ENCODE measurements around the gene CLDN20.
"Not testable (repeated sequence)": the region's sequence is repeated elsewhere in the genome, so short reads cannot be mapped to it uniquely, and the experiment has no call there.

Gene CLDN20

GRCh38 chr6:155292711-155293110, 28.9 kb downstream of the CLDN20 start:
- H3K36me3 Mint-ChIP-seq (ENCODE audit: low read depth), result peaks cover 81% of the 10 kb centered on the region
- H3K9me3 Mint-ChIP-seq, result no peaks in the 10 kb centered on the region
- H3K4me3 Mint-ChIP-seq, result no peak overlapping the region
- no peaks in the 10 kb centered on the region for H3K27me3 Mint-ChIP-seq
- intact Hi-C loops (cut with micrococcal nuclease), result no loop called here
- no peak overlapping the region for H3K27ac Mint-ChIP-seq
- H3K4me1 Mint-ChIP-seq (ENCODE audit: low read depth), result no peaks in the 10 kb centered on the region

GRCh38 chr6:155297669-155298068, 33.9 kb downstream of the CLDN20 start:
- Mint-ChIP-seq H3K4me1 (ENCODE audit: low read depth) (no peaks in the 10 kb centered on the region), H3K27me3 (no peaks in the 10 kb centered on the region), H3K4me3 (no peak overlapping the region), H3K9me3 (no peaks in the 10 kb centered on the region), H3K27ac (no peak overlapping the region), H3K36me3 (ENCODE audit: low read depth) (peaks cover 67% of the 10 kb centered on the region)
- intact Hi-C loops (cut with micrococcal nuclease), result no loop called here

- H3K27ac Mint-ChIP-seq, result no peak overlapping the region
- intact Hi-C loops (cut with micrococcal nuclease), result no loop called here
- peaks cover 9% of the 10 kb centered on the region for H3K9me3 Mint-ChIP-seq
- H3K27me3 Mint-ChIP-seq, result no peaks in the 10 kb centered on the region
- no peak overlapping the region for H3K4me3 Mint-ChIP-seq
- H3K4me1 Mint-ChIP-seq (ENCODE audit: low read depth), result no peaks in the 10 kb centered on the region
- H3K36me3 Mint-ChIP-seq (ENCODE audit: low read depth), result peaks cover 62% of the 10 kb centered on the region
These were observed 38.1 kb downstream of the CLDN20 start for GRCh38 chr6:155301867-155302266.

GRCh38 chr6:155303361-155303870, 39.6 kb downstream of the CLDN20 start:
- H3K9me3 Mint-ChIP-seq, result peaks cover 9% of the 10 kb centered on the region
- peaks cover 61% of the 10 kb centered on the region for H3K36me3 Mint-ChIP-seq (ENCODE audit: low read depth)
- H3K4me1 Mint-ChIP-seq (ENCODE audit: low read depth), result no peaks in the 10 kb centered on the region
- H3K27me3 Mint-ChIP-seq, result no peaks in the 10 kb centered on the region
- intact Hi-C loops (cut with micrococcal nuclease), result no loop called here
- H3K4me3 Mint-ChIP-seq, result no peak overlapping the region
- H3K27ac Mint-ChIP-seq, result no peak overlapping the region

GRCh38 chr6:155306958-155307357, 43.1 kb downstream of the CLDN20 start:
- Mint-ChIP-seq H3K4me3 (no peak overlapping the region), H3K36me3 (ENCODE audit: low read depth) (peaks cover 63% of the 10 kb centered on the region), H3K27me3 (no peaks in the 10 kb centered on the region), H3K27ac (no peak overlapping the region), H3K4me1 (ENCODE audit: low read depth) (peaks cover 9% of the 10 kb centered on the region), H3K9me3 (peaks cover 9% of the 10 kb centered on the region)
- intact Hi-C loops (cut with micrococcal nuclease), result no loop called here

GRCh38 chr6:155309150-155309549, 45.3 kb downstream of the CLDN20 start:
- no peak overlapping the region for H3K27ac Mint-ChIP-seq
- H3K9me3 Mint-ChIP-seq, result peaks cover 7% of the 10 kb centered on the region
- H3K27me3 Mint-ChIP-seq, result no peaks in the 10 kb centered on the region
- H3K4me3 Mint-ChIP-seq, result no peak overlapping the region
- intact Hi-C loops (cut with micrococcal nuclease), result no loop called here
- peaks cover 9% of the 10 kb centered on the region for H3K4me1 Mint-ChIP-seq (ENCODE audit: low read depth)
- H3K36me3 Mint-ChIP-seq (ENCODE audit: low read depth), result peaks cover 52% of the 10 kb centered on the region

- intact Hi-C loops (cut with micrococcal nuclease), result loop anchor here (5.0 to 10.0 kb wide), 2 partner anchors 986 to 1472 kb away; no protein-coding TSS in a partner anchor
- peaks cover 14% of the 10 kb centered on the region for H3K4me1 Mint-ChIP-seq (ENCODE audit: low read depth)
- H3K9me3 Mint-ChIP-seq, result no peaks in the 10 kb centered on the region
- H3K27ac Mint-ChIP-seq, result peak overlapping the region; percentile 28
- H3K36me3 Mint-ChIP-seq (ENCODE audit: low read depth), result peaks cover 50% of the 10 kb centered on the region
- H3K4me3 Mint-ChIP-seq, result no peak overlapping the region
- no peaks in the 10 kb centered on the region for H3K27me3 Mint-ChIP-seq
These were observed 46.8 kb downstream of the CLDN20 start for GRCh38 chr6:155310596-155310995.

GRCh38 chr6:155311086-155311485, 47.3 kb downstream of the CLDN20 start:
- peaks cover 50% of the 10 kb centered on the region for H3K36me3 Mint-ChIP-seq (ENCODE audit: low read depth)
- no peak overlapping the region for H3K27ac Mint-ChIP-seq
- H3K27me3 Mint-ChIP-seq, result no peaks in the 10 kb centered on the region
- intact Hi-C loops (cut with micrococcal nuclease), result loop anchor here (5.0 to 10.0 kb wide), 2 partner anchors 986 to 1471 kb away; no protein-coding TSS in a partner anchor
- no peaks in the 10 kb centered on the region for H3K9me3 Mint-ChIP-seq
- peaks cover 14% of the 10 kb centered on the region for H3K4me1 Mint-ChIP-seq (ENCODE audit: low read depth)
- H3K4me3 Mint-ChIP-seq, result no peak overlapping the region

GRCh38 chr6:155311583-155311982, 47.8 kb downstream of the CLDN20 start:
- H3K27ac Mint-ChIP-seq, result no peak overlapping the region
- no peaks in the 10 kb centered on the region for H3K9me3 Mint-ChIP-seq
- intact Hi-C loops (cut with micrococcal nuclease), result loop anchor here (5.0 to 10.0 kb wide), 2 partner anchors 987 to 1471 kb away; no protein-coding TSS in a partner anchor
- H3K27me3 Mint-ChIP-seq, result no peaks in the 10 kb centered on the region
- H3K4me3 Mint-ChIP-seq, result no peak overlapping the region
- peaks cover 14% of the 10 kb centered on the region for H3K4me1 Mint-ChIP-seq (ENCODE audit: low read depth)
- peaks cover 47% of the 10 kb centered on the region for H3K36me3 Mint-ChIP-seq (ENCODE audit: low read depth)

GRCh38 chr6:155312950-155313349, 49.1 kb downstream of the CLDN20 start:
- H3K27me3 Mint-ChIP-seq, H3K27ac Mint-ChIP-seq, H3K9me3 Mint-ChIP-seq, H3K4me3 Mint-ChIP-seq: not testable (repeated sequence)
- H3K36me3 Mint-ChIP-seq (ENCODE audit: low read depth), result peaks cover 33% of the 10 kb centered on the region
- intact Hi-C loops (cut with micrococcal nuclease), result loop anchor here (5.0 to 10.0 kb wide), 2 partner anchors 988 to 1469 kb away; no protein-coding TSS in a partner anchor
- peaks cover 14% of the 10 kb centered on the region for H3K4me1 Mint-ChIP-seq (ENCODE audit: low read depth)

GRCh38 chr6:155313602-155314091, 49.8 kb downstream of the CLDN20 start:
- Mint-ChIP-seq H3K4me1 (ENCODE audit: low read depth) (peaks cover 16% of the 10 kb centered on the region), H3K27me3 (no peaks in the 10 kb centered on the region), H3K9me3 (no peaks in the 10 kb centered on the region), H3K4me3 (peak overlapping the region; percentile 97), H3K36me3 (ENCODE audit: low read depth) (peaks cover 31% of the 10 kb centered on the region), H3K27ac (peak overlapping the region; percentile 97)
- intact Hi-C loops (cut with micrococcal nuclease), result loop anchor here (5.0 to 10.0 kb wide), 2 partner anchors 989 to 1469 kb away; no protein-coding TSS in a partner anchor

GRCh38 chr6:155314092-155314772, 50.4 kb downstream of the CLDN20 start, which contains the start of gene TFB1M:
TFB1M (minus strand) TSS chr6:155314484; CDS start chr6:155314428, 56 bp downstream.
- peaks cover 28% of the 10 kb centered on the region for H3K36me3 Mint-ChIP-seq (ENCODE audit: low read depth)

GRCh38 chr6:155314773-155315515, 51.1 kb downstream of the CLDN20 start:
- H3K36me3 Mint-ChIP-seq (ENCODE audit: low read depth), result peaks cover 23% of the 10 kb centered on the region
- H3K4me1 Mint-ChIP-seq (ENCODE audit: low read depth), result peaks cover 22% of the 10 kb centered on the region
- H3K4me3 Mint-ChIP-seq, result peak overlapping the region; percentile 97
- intact Hi-C loops (cut with micrococcal nuclease), result loop anchor here (5.0 to 10.0 kb wide), 4 partner anchors 102 to 1707 kb away; no protein-coding TSS in a partner anchor
- no peaks in the 10 kb centered on the region for H3K27me3 Mint-ChIP-seq
- H3K27ac Mint-ChIP-seq, result peak overlapping the region; percentile 97
- H3K9me3 Mint-ChIP-seq, result no peaks in the 10 kb centered on the region

More at GRCh38 chr6:155314092-155314772, 50.4 kb downstream of the CLDN20 start, which contains the start of gene TFB1M:
- peaks cover 18% of the 10 kb centered on the region for H3K4me1 Mint-ChIP-seq (ENCODE audit: low read depth)
- intact Hi-C loops (cut with micrococcal nuclease), result loop anchor here (5.0 to 10.0 kb wide), 2 partner anchors 989 to 1468 kb away; no protein-coding TSS in a partner anchor
- no peaks in the 10 kb centered on the region for H3K27me3 Mint-ChIP-seq
- H3K9me3 Mint-ChIP-seq, result no peaks in the 10 kb centered on the region
- peak within 1 kb of the TSS; percentile 97 for H3K27ac Mint-ChIP-seq
- peak within 1 kb of the TSS; percentile 97 for H3K4me3 Mint-ChIP-seq
